Trophoblast cell (in vitro differentiated cells and primary cell): ENCODE data around the gene PSMF1.

ENCODE experiments used
- DNase-seq, 2 donors: peaks; one replicate each; pipeline ENCODE4 v3.0.0-alpha.2; 2016
- H2AFZ ChIP-seq: 2 replicates; pipeline ENCODE4 v1.6.1; 2013; ENCODE audit warnings: low read length, moderate library complexity, mild to moderate bottlenecking; ENCODE audit not compliant: insufficient read depth, poor library complexity
- H2AK5ac ChIP-seq: 2 replicates; pipeline ENCODE4 v1.6.1; 2013; ENCODE audit warnings: mild to moderate bottlenecking, low read length
- H2BK120ac ChIP-seq: 2 replicates; pipeline ENCODE4 v1.6.1; 2013; ENCODE audit warnings: low read length, mild to moderate bottlenecking, moderate library complexity; ENCODE audit not compliant: insufficient read depth, poor library complexity
- H2BK12ac ChIP-seq: 2 replicates; pipeline ENCODE4 v1.6.1; 2013; ENCODE audit warnings: mild to moderate bottlenecking, low read length, moderate library complexity
- H2BK5ac ChIP-seq: 2 replicates; pipeline ENCODE4 v1.6.1; 2013; ENCODE audit warnings: low read length, low read depth, moderate library complexity, mild to moderate bottlenecking; ENCODE audit not compliant: poor library complexity
- H3K14ac ChIP-seq: 2 replicates; pipeline ENCODE4 v1.6.1; 2013; ENCODE audit warnings: mild to moderate bottlenecking, low read length
- H3K18ac ChIP-seq: 2 replicates; pipeline ENCODE4 v1.6.1; 2013; ENCODE audit warnings: mild to moderate bottlenecking, low read length
- H3K23ac ChIP-seq: 2 replicates; pipeline ENCODE4 v1.6.1; 2013; ENCODE audit warnings: low read length
- H3K27ac ChIP-seq: 2 replicates; pipeline ENCODE4 v1.5.1; 2013; ENCODE audit warnings: low read depth, mild to moderate bottlenecking, inconsistent platforms, low read length, moderate library complexity
- H3K27me3 ChIP-seq: 2 replicates; pipeline ENCODE4 v1.6.1; 2013; ENCODE audit warnings: inconsistent platforms, mild to moderate bottlenecking, low read length, moderate library complexity; ENCODE audit not compliant: insufficient read depth
- H3K36me3 ChIP-seq, 2 experiments: 1 replicate in 1 of 2; 2 replicates in 1 of 2; pipeline ENCODE4 v1.6.1; 2013; ENCODE audit warnings: low read length in 2 of 2, mild to moderate bottlenecking in 2 of 2, moderate library complexity in 1 of 2; ENCODE audit not compliant: insufficient read depth in 2 of 2, control insufficient read depth in 1 of 2
- H3K4ac ChIP-seq: 2 replicates; pipeline ENCODE4 v1.6.1; 2013; ENCODE audit warnings: low read depth, mild to moderate bottlenecking, low read length, moderate library complexity
- H3K4me1 ChIP-seq, 2 experiments: 1 replicate in 1 of 2; 2 replicates in 1 of 2; pipeline ENCODE4 v1.6.1; 2013; ENCODE audit warnings: low read length in 2 of 2, mild to moderate bottlenecking in 2 of 2, moderate library complexity in 1 of 2; ENCODE audit not compliant: insufficient read depth in 2 of 2, control insufficient read depth in 1 of 2
- H3K4me2 ChIP-seq: 2 replicates; pipeline ENCODE4 v1.6.1; 2013; ENCODE audit warnings: inconsistent platforms, mild to moderate bottlenecking, low read length, moderate library complexity
- H3K4me3 ChIP-seq: 2 replicates; pipeline ENCODE4 v1.5.1; 2013; ENCODE audit warnings: mild to moderate bottlenecking, low read depth, low read length, inconsistent platforms
- H3K79me1 ChIP-seq: one replicate; pipeline ENCODE4 v1.6.1; 2013; ENCODE audit warnings: low read length
- H3K79me2 ChIP-seq: 2 replicates; pipeline ENCODE4 v1.6.1; 2013; ENCODE audit warnings: low read length, mild to moderate bottlenecking; ENCODE audit not compliant: control insufficient read depth, insufficient read depth, poor library complexity
- H3K9ac ChIP-seq: 2 replicates; pipeline ENCODE4 v1.6.1; 2013; ENCODE audit warnings: mild to moderate bottlenecking, low read length
- H3K9me3 ChIP-seq: 2 replicates; pipeline ENCODE4 v1.6.1; 2013; ENCODE audit warnings: low read depth, mild to moderate bottlenecking, control low read depth, inconsistent platforms, low read length; ENCODE audit not compliant: insufficient read depth
- H4K12ac ChIP-seq: 2 replicates; pipeline ENCODE4 v1.6.1; 2013; ENCODE audit warnings: low read depth, mild to moderate bottlenecking, low read length, moderate library complexity
- H4K8ac ChIP-seq: 2 replicates; pipeline ENCODE4 v1.6.1; 2013; ENCODE audit warnings: low read depth, mild to moderate bottlenecking, low read length, moderate library complexity
- H4K91ac ChIP-seq: one replicate; pipeline ENCODE4 v1.6.1; 2013; ENCODE audit warnings: low read depth, mild to moderate bottlenecking, low read length, moderate library complexity
- WGBS: extraction: QIAGEN DNeasy Blood & Tissue Kit; methylation state at CpG from one replicate; pipeline ENCODE4 v1.1.7; 2013; ENCODE audit warnings: missing lambda C conversion rate; ENCODE audit not compliant: insufficient read length, insufficient coverage; ENCODE audit errors: extremely low coverage; 5-methylcytosine and 5-hydroxymethylcytosine counted together

PSMF1 gene

DNA sequence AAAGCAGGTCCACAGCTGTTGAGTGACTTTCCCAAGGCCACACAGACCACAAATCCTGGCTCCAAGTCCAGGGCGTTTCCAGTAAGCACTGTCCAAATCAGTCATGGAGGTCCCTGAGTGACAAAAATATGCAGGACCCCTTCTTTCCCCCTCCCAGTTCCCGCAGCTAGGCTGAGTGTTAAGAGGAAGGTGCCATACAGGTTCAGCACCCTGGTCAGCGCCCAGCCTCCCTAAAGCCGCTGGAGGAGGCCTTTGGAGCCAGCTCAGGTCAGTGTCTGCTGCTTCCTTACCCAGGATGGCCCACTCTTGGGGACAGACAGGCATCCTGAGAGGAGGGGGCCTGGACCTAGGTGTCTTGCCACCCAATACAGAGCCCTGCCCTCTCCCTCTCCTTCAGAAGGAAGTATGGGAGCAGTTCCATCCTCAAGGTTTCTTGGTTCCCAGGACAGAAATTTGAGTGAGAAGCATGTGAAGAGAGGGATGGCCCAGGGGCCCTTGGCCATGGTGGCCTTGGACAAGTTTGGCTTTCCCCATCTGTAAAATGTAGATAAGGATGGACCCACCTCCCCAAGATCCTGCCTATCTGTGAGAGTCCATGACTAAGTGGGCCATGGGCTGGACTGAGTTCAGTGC is 53.2 kb downstream of the PSMF1 start:
- WGBS, result no CpG with 5 or more reads among the region's 4 CpGs
- no peak overlapping the region for H3K23ac ChIP-seq
- no peak overlapping the region for H4K91ac ChIP-seq
- H2AFZ ChIP-seq, result no peak overlapping the region
- H4K12ac ChIP-seq, result no peak overlapping the region
- no peak overlapping the region for H4K8ac ChIP-seq
- no peaks in the 10 kb centered on the region for H3K79me2 ChIP-seq
- no peaks in the 10 kb centered on the region for H3K27me3 ChIP-seq
- H3K4ac ChIP-seq, result no peak overlapping the region
- H3K27ac ChIP-seq, result no peak overlapping the region
- no peaks in the 10 kb centered on the region for H3K79me1 ChIP-seq
- H3K4me3 ChIP-seq, result no peak overlapping the region
- H3K9me3 ChIP-seq, result no peaks in the 10 kb centered on the region
- no peak overlapping the region for H2AK5ac ChIP-seq
- H3K14ac ChIP-seq, result no peak overlapping the region
- H3K4me1 ChIP-seq, result no peaks in the 10 kb centered on the region
- H2BK120ac ChIP-seq, result no peak overlapping the region
- H3K9ac ChIP-seq, result no peak overlapping the region
- peaks cover 14 to 26% of the 10 kb centered on the region in 2 experiments for H3K36me3 ChIP-seq
- no peak overlapping the region for H2BK12ac ChIP-seq
- no peak overlapping the region for H3K18ac ChIP-seq
- peak; percentile 24 to 60 for DNase-seq
- no peak overlapping the region for H3K4me2 ChIP-seq
- no peak overlapping the region for H2BK5ac ChIP-seq

DNA sequence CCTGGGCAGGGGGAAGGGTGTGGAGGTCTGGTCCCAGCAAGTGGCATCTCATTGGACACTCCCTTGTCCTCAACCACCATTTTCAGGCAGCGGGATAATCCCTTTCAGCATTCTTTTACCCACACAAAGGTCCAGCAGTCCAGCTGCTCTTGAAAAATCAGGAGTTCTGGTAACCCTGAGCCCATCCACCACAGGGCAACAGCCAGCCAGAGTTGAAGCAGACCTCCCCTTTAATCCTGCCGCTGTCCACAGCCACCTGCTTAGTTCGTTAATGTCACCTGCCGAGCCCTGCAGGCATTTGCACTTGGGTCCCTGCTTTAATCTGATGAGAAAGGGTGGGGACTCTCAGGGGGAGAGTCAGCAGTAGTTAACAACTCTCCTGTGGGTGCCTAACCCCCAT is 55.3 kb downstream of the PSMF1 start:
- no CpG with 5 or more reads among the region's 4 CpGs for WGBS
- H2BK5ac ChIP-seq, result no peak overlapping the region
- H2AK5ac ChIP-seq, result no peak overlapping the region
- H3K4me1 ChIP-seq, result no peaks in the 10 kb centered on the region
- no peak overlapping the region for H3K23ac ChIP-seq
- H3K4ac ChIP-seq, result no peak overlapping the region
- no peaks in the 10 kb centered on the region for H3K79me2 ChIP-seq
- H3K9me3 ChIP-seq, result no peaks in the 10 kb centered on the region
- no peak for DNase-seq
- H2AFZ ChIP-seq, result no peak overlapping the region
- H4K8ac ChIP-seq, result no peak overlapping the region
- H3K4me2 ChIP-seq, result no peak overlapping the region
- no peak overlapping the region for H3K9ac ChIP-seq
- peaks cover 14 to 23% of the 10 kb centered on the region in 2 experiments for H3K36me3 ChIP-seq
- H3K4me3 ChIP-seq, result no peak overlapping the region
- no peak overlapping the region for H4K12ac ChIP-seq
- no peak overlapping the region for H3K14ac ChIP-seq
- H3K18ac ChIP-seq, result no peak overlapping the region
- H2BK12ac ChIP-seq, result no peak overlapping the region
- H3K79me1 ChIP-seq, result no peaks in the 10 kb centered on the region
- H3K27ac ChIP-seq, result no peak overlapping the region
- H2BK120ac ChIP-seq, result no peak overlapping the region
- H4K91ac ChIP-seq, result no peak overlapping the region
- no peaks in the 10 kb centered on the region for H3K27me3 ChIP-seq

DNA sequence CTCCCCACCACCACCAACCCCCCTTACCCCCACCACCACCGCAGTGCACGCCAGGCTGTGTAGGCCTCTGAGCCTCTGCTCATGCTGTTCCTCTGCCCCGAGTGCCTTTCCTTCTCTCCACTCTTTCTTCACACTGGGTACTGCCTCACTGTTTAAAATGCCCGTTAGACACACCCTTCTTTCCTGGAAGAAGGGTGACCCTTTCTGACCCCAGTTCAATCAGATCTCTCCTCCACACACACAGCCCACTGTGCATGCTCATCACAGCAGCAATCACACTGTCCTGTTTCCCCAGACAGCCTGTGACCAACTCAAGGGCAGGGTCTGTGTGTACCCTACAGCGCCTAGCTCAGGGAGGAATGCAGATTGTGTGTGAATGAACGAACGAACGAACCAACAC is 56.4 kb downstream of the PSMF1 start:
- Histone ChIP-seq H3K18ac (no peak overlapping the region), H3K79me2 (no peaks in the 10 kb centered on the region), H3K9ac (no peak overlapping the region), H3K14ac (no peak overlapping the region), H2AK5ac (no peak overlapping the region), H4K91ac (no peak overlapping the region), H2BK120ac (no peak overlapping the region), H2AFZ (no peak overlapping the region), H4K12ac (no peak overlapping the region), H3K4me3 (no peak overlapping the region), H3K4me1 (no peaks in the 10 kb centered on the region), H3K4ac (no peak overlapping the region), H3K27ac (no peak overlapping the region), H3K23ac (no peak overlapping the region), H3K27me3 (no peaks in the 10 kb centered on the region), H3K36me3 (peaks cover 7 to 14% of the 10 kb centered on the region in 2 experiments), H3K4me2 (no peak overlapping the region), H3K79me1 (no peaks in the 10 kb centered on the region), H4K8ac (no peak overlapping the region), H2BK5ac (no peak overlapping the region), H2BK12ac (no peak overlapping the region), H3K9me3 (no peaks in the 10 kb centered on the region)
- DNase-seq, result no peak
- no CpG with 5 or more reads among the region's 8 CpGs for WGBS

DNA sequence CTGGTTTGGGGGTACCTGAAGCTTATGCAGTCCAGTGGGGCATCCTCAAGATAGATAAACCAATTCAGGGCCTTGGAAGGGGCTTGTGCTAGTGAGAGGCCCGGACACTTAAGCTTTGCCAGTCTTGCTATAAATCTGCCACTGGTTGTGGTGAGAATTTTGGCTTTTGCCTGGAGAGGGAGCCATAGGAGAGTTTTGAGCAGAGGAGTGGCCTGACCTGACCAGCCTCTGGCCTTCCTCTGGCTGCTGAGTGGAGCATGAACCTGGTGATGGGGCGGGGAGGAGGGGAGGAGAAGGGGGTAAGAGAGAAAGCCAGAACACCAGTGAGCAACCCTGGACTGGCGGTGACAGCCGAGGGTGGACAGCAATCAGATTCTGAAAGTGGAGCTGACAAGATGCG is 59.3 kb downstream of the PSMF1 start:
- Histone ChIP-seq H4K12ac (no peak overlapping the region), H2AFZ (no peak overlapping the region), H3K18ac (no peak overlapping the region), H3K27ac (no peak overlapping the region), H2AK5ac (no peak overlapping the region), H3K23ac (no peak overlapping the region), H4K91ac (no peak overlapping the region), H3K14ac (no peak overlapping the region), H3K79me2 (no peaks in the 10 kb centered on the region), H4K8ac (no peak overlapping the region), H3K9me3 (no peaks in the 10 kb centered on the region), H3K4ac (no peak overlapping the region), H3K79me1 (no peaks in the 10 kb centered on the region), H3K4me1 (no peaks in the 10 kb centered on the region), H3K4me3 (no peak overlapping the region), H3K4me2 (no peak overlapping the region), H3K9ac (no peak overlapping the region), H2BK12ac (no peak overlapping the region), H3K36me3 (peaks cover 2 to 4% of the 10 kb centered on the region in 2 experiments), H2BK120ac (no peak overlapping the region), H2BK5ac (no peak overlapping the region), H3K27me3 (no peaks in the 10 kb centered on the region)
- no CpG with 5 or more reads among the region's 5 CpGs for WGBS
- DNase-seq, result peak in 1 of 2 donors; percentile 46
